HUES64 (cell line): ENCODE results near the gene SCRN2.
A peak's percentile ranks its signal among the peaks of the same experiment; 100 is the strongest.

Experiments
- H3K27ac ChIP-seq: 2 replicates; pipeline ENCODE4 v1.7.0; 2013; ENCODE audit warnings: low read depth, low read length, inconsistent platforms
- H3K27me3 ChIP-seq: 2 replicates; pipeline ENCODE4 v1.6.1; 2013; ENCODE audit warnings: mild to moderate bottlenecking, low read length; ENCODE audit not compliant: insufficient read depth
- H3K36me3 ChIP-seq: 2 replicates; pipeline ENCODE4 v1.6.1; 2013; ENCODE audit warnings: mild to moderate bottlenecking, low read length; ENCODE audit not compliant: insufficient read depth
- H3K4me1 ChIP-seq: 2 replicates; pipeline ENCODE4 v1.6.1; 2013; ENCODE audit warnings: mild to moderate bottlenecking, low read length, moderate library complexity; ENCODE audit not compliant: insufficient read depth
- H3K4me3 ChIP-seq: 2 replicates; pipeline ENCODE4 v1.5.1; 2013; ENCODE audit warnings: mild to moderate bottlenecking, low read length, moderate library complexity
- H3K9ac ChIP-seq: 2 replicates; pipeline ENCODE4 v1.6.1; 2013; ENCODE audit warnings: mild to moderate bottlenecking, low read depth, low read length
- H3K9me3 ChIP-seq: 2 replicates; pipeline ENCODE4 v1.6.1; 2013; ENCODE audit warnings: low read depth, low read length; ENCODE audit not compliant: insufficient read depth
- WGBS: fragments of 150-250, 120-280 bp; methylation state at CpG from one replicate; pipeline ENCODE4 v1.1.7; 2013; ENCODE audit warnings: missing lambda C conversion rate; 5-methylcytosine and 5-hydroxymethylcytosine counted together

The SCRN2 gene

DNA sequence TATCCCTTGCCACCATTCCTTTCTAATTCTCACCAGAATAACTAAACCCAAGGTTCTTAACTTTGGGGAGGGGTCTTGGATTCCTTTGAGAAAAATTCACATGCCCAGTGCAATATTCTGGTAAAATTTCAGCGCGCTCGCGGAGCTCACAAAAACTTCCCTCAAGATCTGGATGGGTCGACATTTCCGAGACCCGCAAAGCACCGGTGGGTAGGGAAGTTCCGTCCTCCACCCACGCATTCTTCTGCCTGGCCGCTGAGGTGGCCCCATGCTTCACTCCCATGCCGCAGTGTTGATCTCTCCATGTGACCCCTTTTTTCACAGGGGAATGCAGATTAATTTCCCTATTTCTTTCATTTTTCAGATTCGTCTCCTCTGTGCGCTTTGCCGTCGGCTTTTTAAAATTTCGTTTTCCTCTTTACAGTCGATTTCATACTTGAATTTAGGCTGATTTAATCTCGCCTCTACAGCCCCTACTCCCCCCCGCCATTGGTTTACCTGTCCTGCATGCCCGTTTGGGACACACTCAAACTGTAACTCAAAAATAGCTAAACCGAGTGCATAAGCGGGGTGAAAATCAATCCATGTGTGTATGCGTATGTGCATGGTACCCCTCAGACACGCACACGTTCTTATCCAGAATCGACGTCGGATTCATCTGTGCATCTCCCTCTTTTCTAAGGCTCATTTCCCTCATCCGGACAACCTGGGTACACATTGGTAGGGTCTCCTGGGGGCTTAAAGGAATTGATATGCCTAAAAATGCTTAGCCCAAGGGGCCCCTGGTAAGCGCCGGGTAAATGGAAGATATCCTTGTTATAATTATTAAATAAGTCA, 11.3 kb upstream of the SCRN2 start:
- 48% methylated on average over 32 of the region's 32 CpGs for WGBS
- Histone ChIP-seq H3K36me3 (no peaks in the 10 kb centered on the region), H3K9me3 (no peaks in the 10 kb centered on the region), H3K4me1 (peaks cover 15% of the 10 kb centered on the region), H3K27me3 (peaks cover 96% of the 10 kb centered on the region), H3K4me3 (peak overlapping the region; percentile 58), H3K27ac (no peak overlapping the region), H3K9ac (no peak overlapping the region)

DNA sequence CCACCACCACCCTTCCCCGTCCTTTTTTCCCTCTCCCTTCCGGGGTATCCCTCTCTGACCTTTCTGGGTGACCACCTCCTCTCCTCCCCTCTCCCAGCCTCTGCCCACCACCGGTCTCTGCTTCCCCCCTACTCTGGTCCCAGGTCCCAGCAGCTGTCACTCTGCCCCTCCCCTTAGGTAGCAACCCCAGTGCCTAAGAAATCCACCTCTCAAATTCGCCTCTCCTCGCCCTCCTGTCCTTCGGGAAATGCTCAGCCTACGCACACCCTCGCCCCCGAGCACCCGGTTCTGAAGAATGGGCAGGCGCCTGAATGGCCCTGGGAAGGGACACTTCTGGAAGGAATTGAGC, 10.7 kb upstream of the SCRN2 start:
- WGBS: 3% methylated on average over 11 of the region's 11 CpGs
- Histone ChIP-seq H3K36me3 (no peaks in the 10 kb centered on the region), H3K9ac (no peak overlapping the region), H3K9me3 (no peaks in the 10 kb centered on the region), H3K4me1 (peaks cover 15% of the 10 kb centered on the region), H3K27me3 (peaks cover 98% of the 10 kb centered on the region), H3K27ac (no peak overlapping the region), H3K4me3 (peak overlapping the region; percentile 58)

- H3K27me3 ChIP-seq: peaks cover 98% of the 10 kb centered on the region
- H3K9ac ChIP-seq: peak within 1 kb of the TSS; percentile 64
- no peaks in the 10 kb centered on the region for H3K9me3 ChIP-seq
- H3K4me3 ChIP-seq: peak within 1 kb of the TSS; percentile 58
- WGBS: under 1% methylated on average over 62 of the region's 71 CpGs
- peaks cover 10% of the 10 kb centered on the region for H3K4me1 ChIP-seq
- H3K27ac ChIP-seq: no peak within 1 kb of the TSS
- H3K36me3 ChIP-seq: no peaks in the 10 kb centered on the region
These were observed 9.9 kb upstream of the SCRN2 start, which contains the start of gene SP6 for GRCh38 chr17:47850692-47851573. Gene SP6 (minus strand): TSS chr17:47851163. CDS start chr17:47848429, 2,734 bp downstream.

DNA sequence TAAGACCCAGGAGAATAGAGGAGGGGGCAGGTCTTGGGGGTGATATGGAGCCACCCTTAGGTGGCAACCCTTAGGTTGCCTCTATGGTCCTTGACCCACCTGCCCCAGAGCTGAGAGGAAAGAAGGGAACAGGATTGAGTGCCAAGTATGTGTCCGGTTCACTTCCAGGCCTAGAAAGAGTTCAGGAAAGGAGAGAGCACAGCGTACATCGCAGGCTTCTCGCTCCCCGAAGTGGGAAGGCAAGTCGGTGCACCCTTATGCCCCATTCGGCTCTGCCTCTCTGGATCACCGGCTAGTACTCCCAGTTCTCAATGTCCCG, 9.3 kb upstream of the SCRN2 start:
- peaks cover 6% of the 10 kb centered on the region for H3K4me1 ChIP-seq
- no peak overlapping the region for H3K27ac ChIP-seq
- no peaks in the 10 kb centered on the region for H3K36me3 ChIP-seq
- H3K27me3 ChIP-seq: peaks cover 98% of the 10 kb centered on the region
- no peaks in the 10 kb centered on the region for H3K9me3 ChIP-seq
- peak overlapping the region; percentile 64 for H3K9ac ChIP-seq
- H3K4me3 ChIP-seq: peak overlapping the region; percentile 58
- 17% methylated on average over 9 of the region's 9 CpGs for WGBS

DNA sequence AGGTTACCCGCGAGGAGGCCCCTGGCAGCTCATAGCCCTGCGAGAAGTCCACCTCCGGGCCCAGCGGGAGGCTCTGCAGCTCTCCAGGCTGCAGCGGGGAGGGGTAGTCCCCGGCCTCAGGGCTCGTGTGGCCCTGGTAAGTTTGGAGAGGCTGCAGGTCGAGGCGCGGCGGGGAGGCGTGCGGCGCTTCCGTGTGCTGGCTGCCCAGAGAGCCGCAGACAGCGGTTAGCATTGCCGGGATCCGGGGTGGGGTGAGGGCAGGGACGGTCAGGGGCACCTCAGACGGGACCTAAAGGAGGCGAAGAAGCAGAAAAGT, 7.1 kb upstream of the SCRN2 start:
- no peak overlapping the region for H3K9ac ChIP-seq
- H3K27me3 ChIP-seq: peaks cover 81% of the 10 kb centered on the region
- no peak overlapping the region for H3K27ac ChIP-seq
- peaks cover 15% of the 10 kb centered on the region for H3K4me1 ChIP-seq
- WGBS: 47% methylated on average over 23 of the region's 23 CpGs
- no peaks in the 10 kb centered on the region for H3K36me3 ChIP-seq
- no peaks in the 10 kb centered on the region for H3K9me3 ChIP-seq
- H3K4me3 ChIP-seq: peak overlapping the region; percentile 44

- no peak overlapping the region for H3K27ac ChIP-seq
- WGBS: 31% methylated on average over 71 of the region's 71 CpGs
- H3K4me3 ChIP-seq: peak overlapping the region; percentile 44
- H3K27me3 ChIP-seq: peaks cover 75% of the 10 kb centered on the region
- H3K4me1 ChIP-seq: peaks cover 15% of the 10 kb centered on the region
- H3K9ac ChIP-seq: no peak overlapping the region
- no peaks in the 10 kb centered on the region for H3K9me3 ChIP-seq
- no peaks in the 10 kb centered on the region for H3K36me3 ChIP-seq
These were observed 6.5 kb upstream of the SCRN2 start for GRCh38 chr17:47847341-47848197.

DNA sequence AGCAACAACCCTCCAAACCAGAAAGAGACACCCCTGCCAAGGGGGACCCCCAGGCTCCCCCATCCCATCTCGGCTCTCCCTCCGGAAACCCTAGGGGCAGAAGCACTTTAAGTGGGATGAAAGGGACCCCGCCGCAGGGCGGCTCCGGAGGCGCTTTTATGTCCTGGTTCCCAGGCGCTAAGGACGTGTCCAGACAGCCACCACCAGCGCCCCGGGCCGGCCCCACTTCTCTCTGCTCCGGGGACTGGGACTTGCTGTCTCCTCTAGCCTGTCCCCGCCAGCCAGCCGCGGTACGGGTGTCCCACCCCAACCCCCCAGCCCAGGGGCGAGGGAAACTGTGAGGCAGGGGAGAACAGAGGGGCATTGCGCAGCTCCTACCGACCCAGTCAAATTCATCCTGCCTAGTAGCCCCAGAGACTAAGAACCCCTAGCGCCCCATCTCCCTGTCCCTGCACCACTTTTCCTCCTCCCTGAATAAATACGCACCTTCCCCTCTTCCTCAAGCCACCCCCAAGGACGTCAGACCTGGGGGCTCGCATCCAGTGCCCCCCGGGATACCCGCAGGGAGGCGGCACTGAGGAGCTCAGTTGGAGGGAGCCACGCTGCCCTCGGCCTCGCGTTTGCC, 5.8 kb upstream of the SCRN2 start:
- WGBS: 43% methylated on average over 31 of the region's 31 CpGs
- H3K9ac ChIP-seq: no peak overlapping the region
- peak overlapping the region; percentile 44 for H3K4me3 ChIP-seq
- no peaks in the 10 kb centered on the region for H3K9me3 ChIP-seq
- H3K27ac ChIP-seq: no peak overlapping the region
- peaks cover 9% of the 10 kb centered on the region for H3K4me1 ChIP-seq
- no peaks in the 10 kb centered on the region for H3K36me3 ChIP-seq
- peaks cover 68% of the 10 kb centered on the region for H3K27me3 ChIP-seq

- Histone ChIP-seq H3K9me3 (no peaks in the 10 kb centered on the region), H3K27ac (no peak overlapping the region), H3K4me1 (peaks cover 9% of the 10 kb centered on the region), H3K9ac (no peak overlapping the region), H3K36me3 (no peaks in the 10 kb centered on the region), H3K27me3 (peaks cover 59% of the 10 kb centered on the region), H3K4me3 (no peak overlapping the region)
- WGBS: 82% methylated on average over 1 of the region's 3 CpGs
These were observed 4.6 kb upstream of the SCRN2 start for GRCh38 chr17:47845716-47846075.

- H3K27ac ChIP-seq: no peak overlapping the region
- no peaks in the 10 kb centered on the region for H3K36me3 ChIP-seq
- H3K27me3 ChIP-seq: peaks cover 52% of the 10 kb centered on the region
- no peak overlapping the region for H3K9ac ChIP-seq
- H3K4me3 ChIP-seq: no peak overlapping the region
- H3K9me3 ChIP-seq: no peaks in the 10 kb centered on the region
- 97% methylated on average over 2 of the region's 4 CpGs for WGBS
- H3K4me1 ChIP-seq: peaks cover 9% of the 10 kb centered on the region
These were observed 4.0 kb upstream of the SCRN2 start for GRCh38 chr17:47844814-47845715.

DNA sequence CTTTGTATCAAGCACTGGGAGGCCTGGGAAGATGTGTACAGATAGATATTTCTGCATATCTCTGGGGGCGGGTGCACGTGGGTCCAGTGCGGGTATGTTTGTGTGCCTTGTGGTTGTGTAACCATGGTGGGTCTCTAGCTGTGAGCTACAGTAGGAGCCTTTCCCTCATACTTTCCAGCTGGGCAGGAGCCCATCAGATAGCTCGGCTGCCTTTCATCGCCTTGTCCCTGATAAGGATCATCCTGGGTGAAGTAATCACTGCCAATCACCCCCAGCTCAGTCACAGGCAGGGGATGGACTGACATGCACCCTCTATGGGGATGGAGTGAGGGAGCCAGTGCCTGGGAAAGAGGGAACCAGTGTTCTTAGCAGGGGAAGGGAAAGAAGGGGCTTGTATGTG, 3.2 kb upstream of the SCRN2 start:
- Histone ChIP-seq H3K27ac (no peak overlapping the region), H3K27me3 (peaks cover 44% of the 10 kb centered on the region), H3K36me3 (no peaks in the 10 kb centered on the region), H3K4me3 (no peak overlapping the region), H3K4me1 (peaks cover 9% of the 10 kb centered on the region; the same call in 1 of the 2 replicates), H3K9ac (no peak overlapping the region), H3K9me3 (no peaks in the 10 kb centered on the region)
- WGBS: 91% methylated on average over 5 of the region's 5 CpGs
